ENCODE results near the gene EIF3L.
A peak's percentile ranks its signal among the peaks of the same experiment; 100 is the strongest.

EIF3L gene

DNA sequence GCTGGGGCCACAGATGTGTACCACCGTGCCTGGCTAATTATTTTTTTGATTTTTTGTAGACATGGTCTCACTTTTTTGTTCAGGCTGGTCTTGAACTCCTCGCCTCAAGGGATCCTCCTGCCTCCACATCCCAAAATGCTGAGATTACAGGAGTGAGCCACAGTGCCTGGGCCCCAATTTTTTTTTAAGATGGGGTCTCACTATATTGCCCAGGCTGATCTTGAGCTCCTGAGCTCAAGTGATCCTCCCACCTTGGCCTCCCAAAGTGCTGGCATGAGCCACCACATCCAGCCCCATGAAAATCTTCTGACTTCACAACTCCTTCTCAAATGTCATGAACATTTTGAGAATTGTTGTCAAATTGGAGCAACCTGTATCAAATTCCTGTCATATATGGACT, 2.8 kb upstream of the EIF3L start:
- TF ChIP-seq, protein P1, sequence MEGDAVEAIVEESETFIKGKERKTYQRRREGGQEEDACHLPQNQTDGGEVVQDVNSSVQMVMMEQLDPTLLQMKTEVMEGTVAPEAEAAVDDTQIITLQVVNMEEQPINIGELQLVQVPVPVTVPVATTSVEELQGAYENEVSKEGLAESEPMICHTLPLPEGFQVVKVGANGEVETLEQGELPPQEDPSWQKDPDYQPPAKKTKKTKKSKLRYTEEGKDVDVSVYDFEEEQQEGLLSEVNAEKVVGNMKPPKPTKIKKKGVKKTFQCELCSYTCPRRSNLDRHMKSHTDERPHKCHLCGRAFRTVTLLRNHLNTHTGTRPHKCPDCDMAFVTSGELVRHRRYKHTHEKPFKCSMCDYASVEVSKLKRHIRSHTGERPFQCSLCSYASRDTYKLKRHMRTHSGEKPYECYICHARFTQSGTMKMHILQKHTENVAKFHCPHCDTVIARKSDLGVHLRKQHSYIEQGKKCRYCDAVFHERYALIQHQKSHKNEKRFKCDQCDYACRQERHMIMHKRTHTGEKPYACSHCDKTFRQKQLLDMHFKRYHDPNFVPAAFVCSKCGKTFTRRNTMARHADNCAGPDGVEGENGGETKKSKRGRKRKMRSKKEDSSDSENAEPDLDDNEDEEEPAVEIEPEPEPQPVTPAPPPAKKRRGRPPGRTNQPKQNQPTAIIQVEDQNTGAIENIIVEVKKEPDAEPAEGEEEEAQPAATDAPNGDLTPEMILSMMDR (IDR thresholded peaks at IDR 0.05; ENCODE audit: low read depth, low read length): no peak
- H3K27ac ChIP-seq: no peak overlapping the region
- DNase-seq: no peak
- peaks cover 11% of the 10 kb centered on the region for H3K36me3 ChIP-seq
- H3K9me3 ChIP-seq (ENCODE audit: severe bottlenecking): no peaks in the 10 kb centered on the region
- H3K4me3 ChIP-seq (ENCODE audit: low read depth, low read length): no peak overlapping the region
- H3K27me3 ChIP-seq (ENCODE audit: insufficient read depth, low read depth, severe bottlenecking): no peaks in the 10 kb centered on the region

DNA sequence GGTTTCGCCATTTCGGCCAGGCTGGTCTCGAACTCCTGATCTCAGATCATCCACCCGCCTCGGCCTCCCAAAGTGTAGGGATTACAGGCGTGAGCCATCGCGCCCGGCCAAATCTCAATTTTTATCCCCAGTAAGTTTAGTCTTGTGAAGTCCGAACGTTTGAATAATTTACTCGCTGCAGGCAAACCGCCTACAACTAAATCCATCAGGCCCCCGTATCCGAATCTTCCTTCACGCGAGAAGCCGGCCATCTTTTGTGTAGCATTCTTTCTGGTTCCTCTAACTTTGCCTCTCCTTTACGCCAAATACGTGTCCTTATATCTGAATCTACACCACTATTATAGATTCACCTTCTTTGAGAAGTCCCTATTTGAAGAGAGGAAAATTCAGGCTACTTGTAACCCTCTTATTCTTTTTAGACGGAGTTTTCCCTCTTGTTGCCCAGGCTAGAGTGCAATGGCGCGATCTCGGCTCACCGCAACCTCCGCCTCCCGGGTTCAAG, 581 bp upstream of the EIF3L start:
- DNase-seq: no peak
- peak overlapping the region; percentile 87 for H3K27ac ChIP-seq
- TF ChIP-seq, protein P1 (IDR thresholded peaks at IDR 0.05; ENCODE audit: low read depth, low read length): no peak

DNA sequence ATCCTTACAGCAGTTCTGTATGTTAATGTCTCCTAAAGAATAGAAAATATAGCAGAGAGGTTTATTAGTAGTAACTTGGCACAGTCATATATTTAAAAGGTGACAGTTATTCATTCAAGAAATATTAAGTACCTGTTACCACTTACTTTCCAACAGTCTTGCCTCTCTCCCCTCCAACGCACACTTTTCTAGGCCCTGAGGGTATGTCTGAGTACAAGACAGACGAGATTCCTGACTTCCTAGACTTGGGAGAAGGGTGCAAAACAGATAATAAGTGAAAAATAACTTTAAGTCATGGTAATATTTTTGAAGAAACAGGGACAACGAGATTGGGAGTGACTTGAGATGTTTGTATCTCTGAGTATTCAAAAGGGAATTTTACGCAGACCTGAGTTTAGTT, 1.6 kb downstream of the EIF3L start:
- Histone ChIP-seq H3K9me3 (ENCODE audit: severe bottlenecking) (no peaks in the 10 kb centered on the region), H3K27me3 (ENCODE audit: insufficient read depth, low read depth, severe bottlenecking) (no peaks in the 10 kb centered on the region), H3K4me3 (ENCODE audit: low read depth, low read length) (no peak overlapping the region), H3K27ac (no peak overlapping the region), H3K36me3 (peaks cover 54% of the 10 kb centered on the region)
- TF ChIP-seq, protein P1 (IDR thresholded peaks at IDR 0.05; ENCODE audit: low read depth, low read length): no peak
- DNase-seq: no peak

More for the DNA sequence above, 581 bp upstream of the EIF3L start:
- Histone ChIP-seq H3K36me3 (peaks cover 33% of the 10 kb centered on the region), H3K4me3 (ENCODE audit: low read depth, low read length) (peak overlapping the region; percentile 83), H3K27me3 (ENCODE audit: insufficient read depth, low read depth, severe bottlenecking) (no peaks in the 10 kb centered on the region), H3K9me3 (ENCODE audit: severe bottlenecking) (no peaks in the 10 kb centered on the region)

DNA sequence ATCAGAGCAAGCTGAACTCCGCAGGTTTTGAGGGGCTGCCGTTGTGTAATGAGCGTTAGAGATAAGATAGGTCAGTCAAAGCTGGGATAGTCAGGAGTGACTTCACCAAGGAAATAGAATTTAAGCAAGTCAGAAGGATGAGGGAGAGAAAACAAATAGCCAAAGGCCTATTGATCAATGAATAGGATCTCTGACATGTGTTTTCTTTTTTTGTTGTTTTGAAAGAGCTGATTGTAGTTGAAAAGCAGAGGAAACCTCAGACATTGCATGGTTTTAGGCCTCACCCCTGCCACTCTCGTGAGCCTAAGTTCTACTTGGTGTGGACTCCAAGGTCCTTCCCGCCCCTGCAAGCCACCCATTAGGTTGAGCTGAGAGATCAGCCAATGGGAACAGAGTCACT, 3.2 kb downstream of the EIF3L start:
- Histone ChIP-seq H3K27ac (no peak overlapping the region), H3K27me3 (ENCODE audit: insufficient read depth, low read depth, severe bottlenecking) (no peaks in the 10 kb centered on the region), H3K36me3 (peaks cover 69% of the 10 kb centered on the region), H3K4me3 (ENCODE audit: low read depth, low read length) (no peak overlapping the region), H3K9me3 (ENCODE audit: severe bottlenecking) (no peaks in the 10 kb centered on the region)
- DNase-seq: no peak
- TF ChIP-seq, protein P1 (IDR thresholded peaks at IDR 0.05; ENCODE audit: low read depth, low read length): no peak

DNA sequence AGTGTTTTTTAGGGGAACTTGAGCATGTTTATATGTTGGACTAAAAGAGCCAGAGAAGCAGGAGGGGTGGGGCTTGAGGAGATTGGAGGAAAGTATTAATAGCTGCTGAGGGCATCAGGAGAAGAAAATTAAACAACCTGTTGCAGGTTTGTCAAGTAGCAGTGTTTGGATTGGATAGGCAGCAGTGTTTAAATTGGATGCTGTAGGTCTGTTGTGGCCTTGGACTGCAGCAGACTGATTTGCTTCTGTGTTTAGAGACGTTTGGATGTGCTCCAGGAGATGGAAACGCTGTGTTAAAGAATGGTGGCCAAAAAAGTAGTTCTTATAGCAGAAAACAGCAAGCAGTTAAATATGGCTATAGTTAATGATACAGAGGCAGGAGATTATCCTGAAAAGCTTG, 5.7 kb downstream of the EIF3L start:
- TF ChIP-seq, protein P1 (IDR thresholded peaks at IDR 0.05; ENCODE audit: low read depth, low read length): no peak
- no peak overlapping the region for H3K4me3 ChIP-seq (ENCODE audit: low read depth, low read length)
- peaks cover 90% of the 10 kb centered on the region for H3K36me3 ChIP-seq
- H3K9me3 ChIP-seq (ENCODE audit: severe bottlenecking): no peaks in the 10 kb centered on the region
- H3K27me3 ChIP-seq (ENCODE audit: insufficient read depth, low read depth, severe bottlenecking): no peaks in the 10 kb centered on the region
- no peak for DNase-seq
- H3K27ac ChIP-seq: no peak overlapping the region

DNA sequence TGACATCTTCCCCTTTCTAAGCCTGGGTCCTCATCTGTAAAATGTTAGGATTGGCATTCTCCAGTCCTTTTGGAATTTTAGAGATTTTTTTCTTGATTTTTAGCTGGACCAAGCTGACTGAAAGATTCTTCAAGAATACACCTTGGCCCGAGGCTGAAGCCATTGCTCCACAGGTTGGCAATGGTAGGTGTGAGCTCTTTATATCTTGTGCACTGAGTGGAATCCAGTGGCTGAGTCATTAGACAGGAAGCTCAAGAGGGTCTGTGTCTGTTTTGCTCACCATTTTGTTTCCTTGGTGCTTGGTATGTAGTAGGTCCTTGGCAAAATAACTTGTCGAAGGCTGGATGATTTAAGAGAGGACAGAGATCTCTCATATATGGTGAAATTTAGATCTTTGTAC, 6.2 kb downstream of the EIF3L start:
- H3K27ac ChIP-seq: no peak overlapping the region
- H3K36me3 ChIP-seq: peaks cover 94% of the 10 kb centered on the region
- TF ChIP-seq, protein P1 (IDR thresholded peaks at IDR 0.05; ENCODE audit: low read depth, low read length): no peak
- H3K27me3 ChIP-seq (ENCODE audit: insufficient read depth, low read depth, severe bottlenecking): no peaks in the 10 kb centered on the region
- H3K4me3 ChIP-seq (ENCODE audit: low read depth, low read length): no peak overlapping the region
- DNase-seq: no peak
- H3K9me3 ChIP-seq (ENCODE audit: severe bottlenecking): no peaks in the 10 kb centered on the region
